Measurements from ENCODE around the gene LHFPL4. TPM values are rescaled to one million over a fixed set of nuclear protein-coding genes. Genes with fewer than 3 reads are reported as not detected.

LHFPL4 gene
- total RNA-seq, 2 donors from 2014 or later: not detected

Other genes with a start within 250 kb of the LHFPL4 start
- 10 to 100 TPM; 36.9 to 50.3 TPM for gene THUMPD3, start 190.8 kb downstream of the LHFPL4 start, total RNA-seq
- 100 to 1,000 TPM; 103 to 105 TPM for gene SETD5, start 156.2 kb downstream of the LHFPL4 start, total RNA-seq
- 100 to 1,000 TPM in 1 of 2 donors, 10 to 100 TPM in 1; 79.6 to 102 TPM for gene MTMR14, start 95.7 kb upstream of the LHFPL4 start, total RNA-seq
- gene CPNE9, start 150.0 kb upstream of the LHFPL4 start, total RNA-seq: not detected
- gene BRPF1, start 177.9 kb upstream of the LHFPL4 start, total RNA-seq: 10 to 100 TPM; 31.8 to 41.0 TPM
- gene OGG1, start 196.1 kb upstream of the LHFPL4 start, total RNA-seq: 10 to 100 TPM; 18.4 to 22.6 TPM
- gene CAMK1, start 216.1 kb upstream of the LHFPL4 start, total RNA-seq: 1 to 10 TPM; 1.9 to 2.2 TPM
- gene TADA3, start 238.7 kb upstream of the LHFPL4 start, total RNA-seq: 10 to 100 TPM; 32.2 to 35.2 TPM
- gene ARPC4, start 239.3 kb upstream of the LHFPL4 start, total RNA-seq: 100 to 1,000 TPM; 155 to 192 TPM

Data from T-helper 17 cell (primary cell).